ENCODE results near the gene ZNF888. TPM values are rescaled to one million over a fixed set of nuclear protein-coding genes. Genes with fewer than 3 reads are reported as not detected.
"Not testable (repeated sequence)": the region's sequence is repeated elsewhere in the genome, so short reads cannot be mapped to it uniquely, and the experiment has no call there.

The ZNF888 gene
- total RNA-seq, 1 donor = 4.7 TPM

DNA sequence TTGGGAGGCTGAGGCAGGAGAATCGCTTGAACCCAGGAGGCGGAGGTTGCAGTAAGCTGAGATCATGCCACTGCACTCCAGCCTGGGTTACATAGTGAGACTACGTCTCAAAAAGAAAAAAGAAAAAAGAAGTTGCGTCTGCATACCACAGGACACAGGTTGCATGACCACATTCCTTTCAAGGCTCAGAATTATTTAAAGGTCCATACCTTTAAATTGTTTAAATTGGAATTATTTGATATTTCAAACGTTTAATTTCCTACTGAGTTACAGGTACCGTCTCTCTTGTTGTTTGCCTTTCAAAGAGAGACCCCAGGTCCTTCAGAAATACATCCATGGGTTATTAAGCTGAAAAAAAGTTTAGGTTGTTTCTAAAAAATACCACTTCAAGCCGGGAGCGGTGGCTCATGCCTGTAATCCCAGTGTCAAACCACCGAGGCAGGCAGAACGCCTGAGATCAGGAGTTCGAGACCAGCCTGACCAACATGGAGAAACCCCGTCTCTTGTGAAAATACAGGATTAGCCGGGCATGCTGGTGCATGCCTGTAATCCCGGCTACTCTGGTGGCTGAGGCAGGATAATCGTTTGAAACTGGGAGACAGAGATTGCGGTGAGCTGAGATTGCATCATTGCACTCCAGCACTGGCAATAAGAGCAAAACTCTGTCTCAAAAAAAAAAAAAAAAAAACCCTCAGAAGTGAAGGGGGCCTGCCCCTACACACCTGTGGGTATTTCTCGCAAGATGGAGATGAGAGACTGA lies 20.8 kb upstream of the ZNF888 start:
- TF ChIP-seq, protein P1, sequence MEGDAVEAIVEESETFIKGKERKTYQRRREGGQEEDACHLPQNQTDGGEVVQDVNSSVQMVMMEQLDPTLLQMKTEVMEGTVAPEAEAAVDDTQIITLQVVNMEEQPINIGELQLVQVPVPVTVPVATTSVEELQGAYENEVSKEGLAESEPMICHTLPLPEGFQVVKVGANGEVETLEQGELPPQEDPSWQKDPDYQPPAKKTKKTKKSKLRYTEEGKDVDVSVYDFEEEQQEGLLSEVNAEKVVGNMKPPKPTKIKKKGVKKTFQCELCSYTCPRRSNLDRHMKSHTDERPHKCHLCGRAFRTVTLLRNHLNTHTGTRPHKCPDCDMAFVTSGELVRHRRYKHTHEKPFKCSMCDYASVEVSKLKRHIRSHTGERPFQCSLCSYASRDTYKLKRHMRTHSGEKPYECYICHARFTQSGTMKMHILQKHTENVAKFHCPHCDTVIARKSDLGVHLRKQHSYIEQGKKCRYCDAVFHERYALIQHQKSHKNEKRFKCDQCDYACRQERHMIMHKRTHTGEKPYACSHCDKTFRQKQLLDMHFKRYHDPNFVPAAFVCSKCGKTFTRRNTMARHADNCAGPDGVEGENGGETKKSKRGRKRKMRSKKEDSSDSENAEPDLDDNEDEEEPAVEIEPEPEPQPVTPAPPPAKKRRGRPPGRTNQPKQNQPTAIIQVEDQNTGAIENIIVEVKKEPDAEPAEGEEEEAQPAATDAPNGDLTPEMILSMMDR (IDR thresholded peaks at IDR 0.05; ENCODE audit: insufficient read depth, low read length) = no peak
- DNase-seq (ENCODE audit: low read depth) = no peak
- H3K4me3 ChIP-seq (ENCODE audit: low read depth, low read length) = no peak overlapping the region

DNA sequence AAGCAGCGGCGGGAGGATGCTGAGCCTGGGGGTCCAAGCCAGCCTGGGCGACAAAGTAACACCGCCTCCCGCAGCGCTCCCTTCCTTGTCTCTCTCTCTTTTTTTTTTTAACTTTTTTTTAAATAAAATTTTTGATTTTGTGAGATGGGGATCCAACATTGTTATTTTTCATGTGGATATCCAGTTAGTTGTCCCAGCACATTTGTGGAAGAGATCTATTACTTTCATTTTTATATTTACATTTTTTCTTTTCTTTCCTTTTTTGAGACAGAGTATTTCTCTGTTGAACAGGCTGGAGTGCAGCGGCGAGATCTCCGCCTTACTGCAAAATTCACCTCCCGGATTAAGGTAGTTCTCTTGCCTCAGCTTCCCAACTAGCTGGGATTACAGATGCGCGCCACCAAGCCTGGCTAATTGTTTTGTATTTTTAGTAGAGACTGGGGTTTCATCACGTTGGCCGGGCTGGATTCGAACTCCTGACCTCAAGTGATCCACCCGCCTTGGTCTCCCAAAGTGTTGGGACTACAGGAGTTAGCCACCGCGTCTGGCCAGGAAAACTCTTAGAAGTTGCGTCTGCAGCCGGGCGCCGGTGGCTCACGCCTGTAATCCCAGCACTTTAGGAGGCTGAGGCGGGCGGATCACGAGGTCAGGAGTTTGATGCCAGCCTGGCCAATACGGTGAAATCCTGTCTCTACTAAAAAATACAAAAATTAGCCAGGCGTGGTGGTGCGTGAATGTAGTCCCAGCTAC lies 20.1 kb upstream of the ZNF888 start:
- TF ChIP-seq, protein P1 (IDR thresholded peaks at IDR 0.05; ENCODE audit: insufficient read depth, low read length) = no peak
- H3K4me3 ChIP-seq (ENCODE audit: low read depth, low read length) = peak overlapping the region; percentile 64
- no peak for DNase-seq (ENCODE audit: low read depth)

DNA sequence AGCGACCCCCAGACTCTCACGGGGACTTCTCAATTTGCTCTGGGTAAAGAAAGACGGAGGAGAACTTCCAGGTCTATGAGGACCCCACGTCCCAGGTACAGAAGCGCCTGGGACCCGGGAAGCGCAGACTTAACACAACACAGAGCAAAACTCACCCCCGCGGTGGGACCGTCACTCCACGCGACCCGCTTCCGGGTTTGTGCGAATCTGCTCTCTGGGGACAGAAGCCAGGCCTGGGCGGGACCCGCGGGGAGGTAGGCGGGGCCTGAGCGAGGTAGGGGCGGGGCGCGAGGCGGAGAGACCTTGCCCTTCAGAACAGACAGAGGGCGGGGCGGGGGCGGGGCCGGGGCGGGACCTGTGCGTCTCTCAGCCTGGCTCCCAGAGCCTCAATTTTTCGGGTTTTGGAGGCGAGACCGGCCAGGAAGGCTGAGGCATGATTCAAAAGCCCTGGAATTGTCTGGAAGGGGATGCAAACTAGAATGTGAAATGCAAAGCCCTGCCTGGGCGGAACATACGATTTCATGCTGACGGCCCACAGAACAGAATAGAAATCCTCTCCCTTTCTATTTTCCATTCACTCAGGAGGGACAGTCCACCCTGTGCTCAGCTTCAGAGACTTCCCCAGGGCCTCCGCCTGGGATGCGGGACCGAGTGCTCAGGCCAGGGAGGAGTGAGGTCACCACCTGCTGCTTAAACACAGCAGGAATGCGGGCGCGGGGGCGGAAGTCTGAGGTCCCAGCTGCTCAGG lies 19.3 kb upstream of the ZNF888 start:
- H3K4me3 ChIP-seq (ENCODE audit: low read depth, low read length) = peak overlapping the region; percentile 83
- DNase-seq (ENCODE audit: low read depth) = peak; percentile 73
- TF ChIP-seq, protein P1 (IDR thresholded peaks at IDR 0.05; ENCODE audit: insufficient read depth, low read length) = no peak

DNA sequence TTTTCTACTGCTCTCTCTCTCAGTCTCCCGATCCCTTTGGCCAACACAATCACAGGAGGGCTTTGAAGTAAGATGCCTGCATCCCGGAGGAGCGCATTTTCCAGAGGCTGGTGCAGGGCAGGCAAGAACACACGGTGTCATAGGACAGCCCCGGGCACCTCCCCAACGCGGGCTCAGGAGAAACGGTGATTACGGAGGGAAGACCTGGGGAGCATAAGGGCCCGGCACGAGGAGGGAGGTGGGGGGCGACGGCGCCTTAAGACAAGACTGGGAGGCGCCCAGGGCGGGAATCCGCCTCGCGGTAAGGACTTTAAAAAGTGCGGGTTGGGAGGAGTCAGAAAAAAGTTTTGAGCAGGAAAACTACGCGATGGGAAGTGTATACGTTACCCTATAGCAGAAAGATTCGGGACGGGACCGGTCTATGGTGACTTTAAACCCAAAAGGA lies 18.7 kb upstream of the ZNF888 start:
- peak overlapping the region; percentile 83 for H3K4me3 ChIP-seq (ENCODE audit: low read depth, low read length)
- peak; percentile 27 for DNase-seq (ENCODE audit: low read depth)
- TF ChIP-seq, protein P1 (IDR thresholded peaks at IDR 0.05; ENCODE audit: insufficient read depth, low read length) = no peak

DNA sequence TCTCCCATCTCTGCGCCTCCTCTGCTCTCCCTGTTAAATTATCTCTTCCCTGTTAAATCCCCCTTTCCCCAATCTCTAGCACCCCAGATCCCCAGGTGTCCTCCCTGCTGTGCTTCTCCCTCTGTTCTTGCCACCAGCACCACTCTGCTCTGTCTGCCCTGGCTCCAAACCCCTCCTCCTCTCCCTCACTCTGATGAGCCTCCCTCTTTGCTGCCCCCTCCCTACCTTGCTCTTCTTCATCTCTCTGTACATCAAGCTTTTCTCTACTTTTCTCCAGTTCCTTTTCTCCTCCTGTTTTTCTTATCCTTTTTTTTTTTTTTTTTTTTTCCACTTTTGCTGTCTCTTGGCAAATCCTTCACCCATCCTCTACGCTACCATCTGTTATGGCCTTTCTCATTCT lies 18.3 kb upstream of the ZNF888 start:
- not testable (repeated sequence) for DNase-seq (ENCODE audit: low read depth)
- peak overlapping the region; percentile 83 for H3K4me3 ChIP-seq (ENCODE audit: low read depth, low read length)

DNA sequence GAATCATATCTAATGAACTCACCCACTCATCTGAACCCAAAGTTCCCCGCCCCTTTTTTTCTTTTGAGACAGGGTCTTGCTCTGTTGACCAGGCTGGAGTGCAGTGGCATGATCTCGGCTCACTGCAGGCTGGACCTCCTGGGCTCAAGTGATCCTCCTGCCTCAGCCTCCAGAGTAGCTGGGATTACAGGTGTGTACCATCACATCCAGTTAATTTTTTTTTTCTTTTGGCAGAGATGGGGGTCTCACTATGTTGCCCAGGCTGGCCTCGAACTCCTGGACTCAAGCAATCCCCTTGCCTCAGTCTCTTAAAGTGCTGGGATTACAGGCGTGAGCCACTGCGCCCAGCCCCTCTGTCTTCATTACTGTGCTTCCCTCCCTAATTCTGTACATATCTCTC lies 17.7 kb upstream of the ZNF888 start:
- DNase-seq (ENCODE audit: low read depth); H3K4me3 ChIP-seq (ENCODE audit: low read depth, low read length): not testable (repeated sequence)

DNA sequence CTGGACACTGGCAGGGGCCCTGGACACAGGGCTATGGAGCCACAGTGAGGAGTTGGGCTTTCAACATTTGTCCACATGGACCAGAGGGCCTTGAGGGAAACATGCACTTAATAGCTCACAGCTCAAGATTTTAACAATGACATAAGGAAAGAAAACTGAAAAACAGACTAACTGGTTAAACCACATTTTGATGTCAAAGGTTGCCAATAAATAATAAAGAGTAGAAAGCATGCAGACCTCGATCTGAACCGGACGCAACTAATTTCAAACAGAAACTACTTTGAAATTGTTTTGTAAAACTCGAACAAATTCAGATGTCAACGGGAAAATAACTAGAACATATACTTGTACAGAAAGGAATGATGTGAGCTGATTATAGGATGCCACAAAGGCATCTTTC lies 15.5 kb upstream of the ZNF888 start:
- no peak overlapping the region for H3K4me3 ChIP-seq (ENCODE audit: low read depth, low read length)
- no peak for DNase-seq (ENCODE audit: low read depth)
- TF ChIP-seq, protein P1 (IDR thresholded peaks at IDR 0.05; ENCODE audit: insufficient read depth, low read length) = no peak
